Stimulated activated CD8-positive, alpha-beta memory T cell treated with anti-CD3 and anti-CD28 coated beads, Interleukin-15, amount 100 ng/mL, for 4 hours (primary cell): ENCODE data around the gene OLAH.
"Not testable (repeated sequence)": the region's sequence is repeated elsewhere in the genome, so short reads cannot be mapped to it uniquely, and the experiment has no call there.

Experiments
- DNase-seq, 2 donors: peaks; one replicate each; pipeline ENCODE4 v3.0.0-alpha.2; 2020; ENCODE audit warnings: low read depth in 2 of 2

Gene OLAH

DNA sequence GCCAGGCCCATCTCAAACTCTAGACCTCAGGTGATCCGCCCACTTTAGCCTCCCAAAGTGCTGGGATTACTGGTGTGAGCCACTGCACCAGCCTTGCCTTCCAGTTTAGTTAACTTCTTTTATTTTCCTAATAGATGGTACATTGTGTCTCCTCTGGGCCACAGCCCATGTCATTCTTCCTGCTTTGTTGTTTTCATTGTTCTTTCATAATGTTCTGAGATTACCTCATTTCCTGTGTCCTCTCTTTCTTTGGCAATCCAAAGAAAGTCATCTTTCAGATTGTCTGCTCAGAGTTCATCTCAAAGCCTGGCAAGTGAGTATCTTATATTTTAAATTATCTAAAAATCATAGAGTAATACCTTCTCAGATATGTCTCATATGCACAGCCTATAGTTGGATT, at the start of gene OLAH:
Gene OLAH (plus strand): TSS at position 270 of the 400 bp plus-strand sequence. CDS start 3,346 bp downstream, outside the sequence.
- no peak for DNase-seq

DNA sequence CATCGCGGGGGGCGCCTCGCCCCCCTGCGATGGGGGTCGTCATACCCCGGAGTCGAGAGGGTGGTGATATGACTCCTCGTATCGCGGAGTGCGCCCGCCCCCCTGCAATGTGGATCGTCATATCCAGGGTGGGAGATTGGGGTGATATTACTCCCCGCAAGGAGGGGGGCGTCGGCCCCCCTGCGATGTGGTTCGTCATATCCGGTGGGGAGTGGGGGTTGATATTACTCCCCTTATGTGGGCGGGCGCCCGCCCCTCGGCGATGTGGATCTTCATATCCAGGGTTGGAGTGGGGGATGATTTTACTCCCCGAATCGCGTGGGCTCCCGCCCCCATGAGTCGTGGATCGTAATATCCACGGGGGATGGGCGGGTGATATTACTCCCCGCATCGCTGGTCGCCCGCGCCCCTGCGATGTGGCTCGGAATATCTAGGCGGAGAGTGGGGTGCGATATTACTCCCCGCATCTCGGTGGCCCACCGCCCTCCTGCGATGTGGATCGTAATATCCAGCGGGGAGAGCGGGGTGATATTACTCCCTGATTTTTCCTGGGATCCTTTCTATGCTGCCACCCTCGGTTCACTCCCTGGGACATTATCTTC, 47.7 kb upstream of the OLAH start:
- no peak for DNase-seq

DNA sequence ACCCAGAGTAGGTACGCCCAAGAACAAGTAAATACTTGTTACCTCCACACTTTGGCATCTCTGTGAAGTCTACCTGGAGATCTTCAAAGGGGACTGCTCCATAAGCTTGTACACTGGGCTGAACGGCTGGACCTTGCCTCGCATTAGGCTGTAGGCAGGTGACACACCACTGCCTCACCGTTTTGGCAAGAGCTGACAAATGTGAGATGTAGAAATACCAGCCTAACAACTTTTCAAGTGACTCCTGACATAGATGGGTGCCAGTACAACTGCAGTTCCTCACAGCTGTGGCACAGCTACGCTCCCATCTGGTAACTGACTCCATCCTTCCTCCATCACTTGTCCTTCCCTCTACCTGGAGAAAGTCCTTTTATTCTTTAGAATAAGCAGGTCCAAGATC, 30.2 kb upstream of the OLAH start:
- not testable (repeated sequence) for DNase-seq

DNA sequence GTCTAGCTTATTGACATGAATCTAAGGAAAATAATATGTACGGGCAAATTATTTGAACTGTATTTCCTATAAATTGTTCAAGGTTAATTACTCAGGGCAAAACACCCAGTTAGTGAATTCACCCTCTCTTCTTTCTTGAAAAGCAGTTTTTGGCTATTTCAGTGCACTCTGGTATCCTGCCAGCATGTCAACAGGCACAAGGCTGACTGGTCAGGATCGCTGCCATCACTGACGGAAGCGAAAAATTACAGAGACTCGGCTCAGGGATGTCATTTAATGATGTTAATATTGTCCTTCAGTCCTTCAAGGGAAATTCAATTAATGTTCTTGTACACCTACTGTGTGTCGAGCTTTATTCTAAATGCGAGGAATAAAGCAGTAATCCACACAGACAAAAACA, 28.3 kb upstream of the OLAH start:
- DNase-seq: no peak

DNA sequence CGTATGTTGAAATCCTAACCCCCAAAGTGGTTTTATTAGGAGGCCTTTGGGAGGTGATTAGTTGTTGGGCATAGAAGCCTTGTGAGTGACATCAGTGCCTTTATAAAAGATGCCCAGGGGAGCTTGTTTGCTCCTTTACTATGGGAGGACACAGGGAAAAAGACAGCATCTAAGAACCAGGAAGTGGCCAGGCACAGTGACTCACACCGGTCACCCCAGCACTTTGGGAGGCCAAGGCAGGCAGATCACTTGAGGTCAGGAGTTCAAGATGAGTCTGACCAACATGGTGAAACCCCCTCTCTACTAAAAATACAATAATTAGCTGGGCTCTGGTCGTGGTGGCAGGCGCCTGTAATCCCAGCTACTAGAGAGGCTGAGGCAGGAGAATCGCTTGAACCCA, 22.8 kb upstream of the OLAH start:
- DNase-seq: not testable (repeated sequence)

DNA sequence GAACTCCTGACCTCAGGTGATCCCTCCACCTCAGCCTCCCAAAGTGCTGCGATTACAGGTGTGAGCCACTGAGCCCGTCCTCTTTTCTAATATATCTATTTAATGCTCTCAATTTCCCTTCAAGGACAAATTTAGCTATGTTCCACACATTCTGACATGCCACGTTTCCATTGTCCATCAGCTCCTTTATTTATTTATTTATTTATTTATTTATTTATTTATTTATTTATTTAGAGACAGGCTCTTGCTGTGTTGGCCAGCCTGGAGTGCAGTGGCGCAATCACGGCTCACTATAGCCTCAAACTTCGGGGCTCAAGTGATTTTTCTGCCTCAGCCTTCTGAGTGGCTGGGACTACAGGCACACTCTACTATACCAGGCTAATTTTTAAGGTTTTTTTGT, 20.7 kb upstream of the OLAH start:
- DNase-seq: not testable (repeated sequence)

DNA sequence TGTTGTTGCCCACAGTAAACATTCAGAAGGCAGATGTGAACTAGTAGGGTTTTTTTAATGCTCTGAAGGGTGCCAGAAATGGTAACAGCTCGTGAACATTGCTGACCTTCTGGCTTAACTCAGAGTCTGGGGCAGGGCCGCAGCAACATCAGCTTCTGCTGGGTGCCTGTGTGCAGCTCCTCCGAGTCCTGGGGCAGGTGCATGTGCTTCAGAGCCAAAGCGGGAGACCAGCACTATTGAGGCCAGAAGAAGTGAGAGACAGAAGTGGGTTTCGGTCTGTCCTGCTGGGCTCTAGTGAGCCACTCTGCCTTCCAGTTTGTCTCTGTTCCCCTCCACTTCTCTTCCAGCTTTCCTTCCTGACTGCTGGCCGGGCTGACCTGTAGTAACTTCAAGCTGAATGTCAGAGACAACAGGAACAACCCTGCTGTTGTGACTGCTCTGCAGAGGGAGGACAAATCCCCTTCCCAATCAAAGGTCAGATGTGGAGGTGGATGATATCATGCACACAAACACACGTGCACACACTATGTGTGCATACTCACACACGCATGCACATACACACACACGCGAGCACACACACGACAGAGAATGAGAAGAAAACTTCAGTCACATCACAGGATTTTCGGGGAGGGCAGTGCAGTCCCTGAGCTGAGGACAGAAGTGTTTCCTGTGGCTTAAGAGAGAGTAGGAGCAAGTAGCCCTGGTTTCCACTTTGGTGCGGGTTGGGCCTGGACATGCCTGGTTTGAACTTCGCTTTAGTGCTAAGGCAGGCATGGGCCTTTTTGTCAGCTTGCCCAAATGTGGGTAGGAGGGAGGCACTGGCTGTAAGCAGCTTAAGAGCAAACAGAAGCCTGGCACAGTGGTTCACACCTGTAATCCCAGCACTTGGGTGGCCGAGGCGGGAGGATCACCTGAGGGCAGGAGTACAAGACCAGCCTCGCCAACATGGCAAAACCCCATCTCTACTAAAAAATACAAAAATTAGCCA, 19.4 kb upstream of the OLAH start:
- not testable (repeated sequence) for DNase-seq

DNA sequence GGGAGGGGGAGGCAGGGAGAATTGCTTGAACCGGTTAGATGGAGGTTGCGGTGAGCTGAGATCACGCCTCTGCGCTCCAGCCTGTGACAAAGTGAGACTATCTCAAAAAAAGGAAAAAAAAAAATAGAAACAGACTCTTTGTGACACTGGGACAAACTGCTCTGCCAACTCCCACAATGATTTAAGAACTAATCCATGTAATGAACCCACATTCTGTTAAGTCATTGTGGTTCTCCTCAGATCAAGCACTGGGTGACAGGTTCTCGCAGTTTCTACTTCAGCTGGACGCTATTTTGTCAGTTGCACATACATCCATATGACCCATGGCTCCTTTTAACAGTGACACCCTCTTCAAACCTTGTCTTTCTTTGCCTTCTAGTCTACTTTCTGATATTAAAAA, 18.7 kb upstream of the OLAH start:
- not testable (repeated sequence) for DNase-seq

DNA sequence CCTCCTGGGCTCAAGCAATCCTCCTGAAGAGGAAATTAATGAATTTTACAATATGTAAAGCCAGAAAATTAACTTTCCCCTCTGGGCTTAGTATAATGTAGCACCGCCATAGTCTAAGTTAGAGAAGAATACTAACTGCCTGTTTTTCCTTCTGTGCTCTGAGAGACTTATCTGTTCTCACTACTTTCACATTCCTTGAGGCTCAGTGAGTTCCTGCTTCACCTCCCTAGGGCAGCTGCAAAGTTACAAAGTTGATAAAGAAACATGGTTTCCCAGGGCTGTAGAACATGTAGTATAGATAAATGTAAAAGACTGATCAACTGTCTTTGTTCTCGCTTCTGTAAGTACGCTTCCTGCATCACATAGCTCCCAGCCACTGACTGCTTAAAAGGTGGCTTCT, 16.0 kb upstream of the OLAH start:
- no peak for DNase-seq

DNA sequence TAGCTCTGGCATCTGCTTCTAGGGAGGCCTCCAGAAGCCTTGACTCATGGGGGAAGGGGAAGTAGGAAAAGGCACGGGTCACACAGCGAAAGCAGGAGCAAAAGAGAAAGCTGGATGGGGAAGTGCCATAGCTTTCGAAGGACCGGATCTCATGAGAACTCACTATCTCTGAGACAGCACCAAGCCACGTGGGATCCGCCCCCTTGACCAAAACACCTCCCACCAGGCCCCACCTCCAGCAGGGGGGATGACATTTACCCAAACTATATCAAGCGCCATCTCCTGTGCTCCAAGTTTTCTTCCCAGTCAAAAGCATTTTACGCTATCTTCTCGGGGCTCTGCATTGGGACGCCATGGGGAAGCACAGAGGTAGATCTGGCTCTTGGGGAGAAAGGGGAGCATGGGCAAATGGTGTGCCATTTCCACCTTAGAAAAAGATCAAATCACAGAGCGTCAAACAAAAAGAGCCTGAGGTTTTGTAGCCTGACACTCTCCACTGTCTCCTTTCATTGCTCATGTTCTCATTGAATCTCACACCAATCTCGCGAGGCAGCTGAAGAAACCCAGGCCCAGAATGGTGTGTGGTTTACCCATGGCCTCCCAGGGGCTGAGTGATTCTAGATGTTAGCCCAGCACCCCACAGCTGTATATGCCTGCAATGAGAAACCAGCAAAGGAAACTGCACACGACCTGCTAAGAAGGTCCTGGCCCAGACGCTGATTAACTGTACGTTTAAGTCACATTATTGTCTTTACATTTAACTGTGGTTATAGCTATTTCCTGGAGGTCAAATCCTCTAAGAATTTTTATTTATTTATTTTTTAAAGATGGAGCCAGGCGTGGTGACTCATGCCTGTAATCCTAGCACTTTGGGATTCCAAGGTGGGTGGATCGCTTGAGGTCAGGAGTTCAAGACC, 8.1 kb upstream of the OLAH start:
- DNase-seq: no peak

DNA sequence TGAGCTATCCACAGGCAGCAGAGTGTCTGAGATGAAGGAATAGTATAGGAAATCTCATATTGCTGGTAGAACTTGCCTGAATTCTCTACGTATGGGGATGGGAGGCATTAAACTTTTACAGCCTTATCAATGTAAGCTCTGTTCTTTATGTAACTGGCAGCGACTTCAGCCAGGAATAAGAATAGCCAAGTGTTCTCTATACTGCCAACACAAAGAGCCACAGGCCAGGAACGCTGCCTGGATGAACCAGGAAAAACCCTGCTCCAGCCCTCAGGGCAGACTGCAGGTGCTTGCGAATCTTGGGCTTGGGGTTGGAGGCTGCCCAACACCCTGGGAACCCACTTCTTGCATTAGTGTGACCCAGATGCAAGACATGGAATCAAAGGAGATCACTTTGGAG, 6.1 kb upstream of the OLAH start:
- no peak for DNase-seq

DNA sequence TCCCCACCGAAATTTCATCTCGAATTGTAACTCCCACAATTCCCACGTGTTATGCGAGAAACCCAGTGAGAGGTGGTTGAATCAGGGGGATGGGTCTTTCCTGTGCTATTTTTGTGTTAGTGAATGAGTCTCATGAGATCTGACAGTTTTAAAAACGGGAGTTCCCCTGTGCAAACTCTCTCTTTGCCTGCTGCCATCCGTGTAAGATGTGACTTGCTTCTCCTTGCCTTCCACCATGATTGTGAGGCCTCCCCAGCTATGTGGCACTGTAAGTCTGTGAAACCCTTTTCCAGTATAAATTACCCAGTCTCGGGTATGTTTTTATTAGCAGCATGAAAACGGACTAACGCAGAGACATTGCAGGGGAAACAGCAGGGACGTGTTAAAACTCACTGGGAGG, 5.3 kb upstream of the OLAH start:
- no peak for DNase-seq

DNA sequence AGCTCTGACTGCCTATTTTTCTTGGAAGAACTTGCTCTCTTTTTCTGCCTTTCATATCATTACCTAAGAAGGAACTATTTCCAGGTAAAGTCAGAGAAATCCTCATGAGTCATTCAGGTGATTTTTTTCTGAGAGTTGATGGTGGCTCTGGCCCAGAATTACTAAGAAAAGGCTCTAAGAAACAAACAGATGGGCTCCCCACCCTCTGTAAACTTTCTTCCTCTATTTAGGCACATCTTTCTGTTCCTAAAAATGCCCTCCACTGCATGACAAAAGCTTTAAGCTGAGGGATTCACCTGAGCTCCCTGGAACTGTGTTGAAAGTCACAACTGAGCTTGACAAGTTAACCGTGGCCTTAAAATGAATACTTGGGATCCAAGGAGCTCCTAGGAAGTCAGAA, 1.6 kb downstream of the OLAH start:
- DNase-seq: no peak

DNA sequence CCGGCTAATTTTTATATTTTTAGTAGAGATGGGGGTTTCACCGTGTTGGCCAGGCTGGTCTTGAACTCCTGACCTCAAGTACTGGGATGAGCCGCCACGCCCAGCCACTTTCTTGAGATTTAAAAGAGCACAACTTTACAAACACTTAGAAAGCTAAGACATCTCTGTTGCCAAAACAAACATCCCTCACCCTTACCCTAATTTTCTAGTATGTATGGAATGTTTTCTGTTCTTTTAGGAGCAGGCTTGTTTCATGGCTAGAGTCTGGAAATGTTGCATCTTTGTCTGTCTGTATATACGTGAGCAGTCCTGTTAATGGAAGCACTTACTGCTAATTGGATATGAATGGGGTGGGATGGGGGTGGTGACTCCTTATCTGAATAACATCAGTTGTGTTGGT, 2.9 kb downstream of the OLAH start:
- DNase-seq: no peak

DNA sequence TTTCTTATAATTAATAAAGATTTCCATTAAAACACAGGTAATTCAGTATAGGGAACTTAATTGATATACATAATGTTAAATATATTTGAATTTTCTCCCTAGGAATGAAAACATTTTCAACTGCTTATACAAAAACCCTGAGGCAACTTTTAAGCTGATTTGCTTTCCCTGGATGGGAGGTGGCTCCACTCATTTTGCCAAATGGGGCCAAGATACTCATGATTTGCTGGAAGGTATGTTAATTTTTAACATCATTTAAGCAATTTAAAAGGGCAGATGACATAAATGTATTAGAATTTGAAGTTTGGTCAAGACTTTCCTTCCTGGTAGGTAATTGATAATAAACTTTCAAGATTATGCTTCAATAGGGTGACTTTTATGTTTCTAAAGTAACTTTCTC, 5.8 kb downstream of the OLAH start:
- no peak for DNase-seq

DNA sequence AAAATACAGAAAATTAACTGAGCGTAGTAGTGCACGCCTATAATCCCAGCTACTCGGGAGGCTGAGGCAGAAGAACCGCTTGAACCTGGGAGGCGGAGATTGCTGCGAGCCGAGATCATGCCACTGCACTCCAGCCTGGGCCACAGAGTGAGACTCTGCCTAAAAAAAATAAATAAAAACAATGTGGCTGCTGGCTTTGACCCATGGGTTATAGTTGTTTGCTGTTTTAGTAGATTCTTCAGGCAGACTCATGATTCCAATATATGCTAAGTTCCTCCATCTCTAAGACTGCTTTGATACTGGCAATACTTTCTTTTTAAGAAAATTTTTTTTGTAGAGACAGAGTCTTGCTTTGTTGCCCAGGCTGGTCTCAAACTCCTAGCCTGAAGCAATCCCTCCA, 8.4 kb downstream of the OLAH start:
- no peak for DNase-seq

DNA sequence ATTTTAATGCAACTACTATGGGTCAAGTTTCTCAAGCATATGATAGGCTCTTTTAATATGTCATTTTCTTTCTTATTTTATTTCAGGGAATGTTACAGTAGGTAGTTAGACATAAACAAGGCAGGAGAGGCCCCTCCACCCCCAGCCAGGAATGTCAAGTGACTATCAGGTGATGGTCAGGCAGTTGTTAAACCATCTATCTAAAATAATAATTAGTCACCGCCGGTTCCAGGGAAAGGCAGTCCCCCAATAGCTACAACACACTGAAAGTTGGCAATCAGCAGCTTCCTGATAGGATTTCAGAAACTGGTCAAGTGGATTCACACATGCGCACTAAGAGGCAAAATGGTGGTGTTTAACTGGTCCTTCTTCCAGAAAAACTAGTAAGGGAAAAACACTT, 9.3 kb downstream of the OLAH start:
- no peak for DNase-seq

DNA sequence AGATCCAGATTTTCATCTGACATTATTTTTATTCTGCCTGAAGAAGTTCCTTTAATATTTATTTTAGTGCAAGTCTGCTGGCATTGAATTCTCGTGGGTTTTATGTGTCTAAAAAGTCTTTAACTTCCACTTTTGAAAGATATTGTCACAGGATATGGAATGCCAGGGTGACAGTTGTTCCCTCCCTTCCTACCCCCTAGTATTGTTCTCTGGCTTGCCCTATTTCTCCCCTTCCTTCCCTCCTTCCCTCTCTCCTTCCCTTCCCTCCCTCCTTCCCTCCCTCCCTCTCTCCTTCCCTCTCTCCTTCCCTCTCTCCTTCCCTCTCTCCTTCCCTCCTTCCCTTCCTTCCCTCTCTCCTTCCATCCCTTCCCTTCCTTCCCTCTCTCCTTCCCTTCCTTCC, 14.9 kb downstream of the OLAH start:
- no peak for DNase-seq

DNA sequence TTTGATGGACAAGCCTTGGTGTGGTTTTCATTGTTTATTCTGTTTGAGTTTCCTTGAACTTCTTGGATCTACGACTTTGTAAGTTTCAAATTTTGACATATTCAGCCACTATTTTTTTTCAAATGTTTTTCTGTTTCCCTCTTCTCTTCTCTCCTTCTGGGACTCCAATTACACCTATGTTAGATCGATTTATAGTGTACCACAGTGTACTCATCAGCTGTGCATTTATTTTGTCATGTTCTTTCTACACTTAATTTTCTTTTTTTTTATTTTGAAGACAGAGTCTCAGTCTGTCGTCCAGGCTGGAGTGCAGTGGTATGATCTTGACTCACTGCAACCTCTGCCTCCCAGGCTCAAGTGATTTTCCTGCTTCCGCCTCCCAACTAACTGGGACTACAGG, 16.2 kb downstream of the OLAH start:
- no peak for DNase-seq

DNA sequence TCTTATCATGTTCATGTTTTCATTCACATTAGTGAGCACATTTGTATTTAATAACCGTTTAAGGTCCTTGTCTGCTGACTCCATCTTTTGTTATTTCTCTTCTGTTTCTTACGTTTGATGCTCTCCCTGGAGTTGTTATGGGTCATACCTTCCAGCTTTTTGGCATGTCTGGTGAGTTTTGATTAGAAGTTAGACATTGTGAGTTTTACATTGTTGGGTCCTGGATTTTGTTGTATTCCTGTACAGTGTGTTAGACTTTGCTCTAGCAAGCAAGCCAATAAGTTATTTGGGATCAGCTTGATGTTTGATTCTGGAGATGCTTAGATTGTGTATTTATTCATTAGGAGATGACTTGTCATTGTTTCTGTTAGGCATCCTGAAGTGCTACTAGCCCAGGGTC, 16.9 kb downstream of the OLAH start:
- DNase-seq: no peak

DNA sequence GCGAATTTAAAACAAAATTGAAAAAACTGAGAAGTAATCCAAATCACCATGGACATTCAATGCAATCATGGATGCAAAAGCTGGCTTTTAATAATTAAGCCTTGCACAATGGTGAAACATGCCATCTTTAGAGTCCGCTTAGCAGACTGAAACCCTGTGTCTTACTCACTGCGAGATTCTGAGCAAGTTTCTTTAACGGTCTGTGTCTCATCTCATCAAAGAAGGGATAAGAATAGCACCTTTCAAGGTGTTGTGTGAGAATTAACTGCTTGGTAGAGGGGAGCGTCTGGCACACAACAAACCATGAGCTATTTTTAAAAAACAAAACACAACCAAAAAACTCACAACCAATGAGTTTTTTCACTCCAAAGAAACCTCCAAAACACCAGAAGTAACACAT, 23.4 kb downstream of the OLAH start:
- no peak for DNase-seq

DNA sequence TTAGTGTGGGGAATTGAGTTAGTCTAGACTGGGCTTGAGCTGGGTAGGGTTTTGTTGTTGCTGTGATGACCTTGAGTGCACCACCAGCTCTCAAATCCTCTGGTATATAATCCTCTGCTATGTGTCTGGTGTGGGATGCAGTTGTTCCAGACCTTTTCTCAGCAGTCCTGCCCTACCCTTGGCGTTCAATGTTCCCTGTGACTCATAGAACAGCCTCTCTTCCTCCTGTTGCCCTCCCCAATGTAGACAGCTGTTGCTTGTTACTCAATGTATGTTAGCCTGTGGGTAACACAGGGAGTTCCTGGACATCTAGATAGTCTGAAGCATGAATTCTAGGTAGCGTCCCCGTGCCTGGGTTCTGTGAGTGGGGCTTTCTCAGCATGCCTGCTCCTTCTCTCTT, 25.1 kb downstream of the OLAH start:
- DNase-seq: no peak
